Measurements from ENCODE around the gene OR5M10.
"Not testable (repeated sequence)": the region's sequence is repeated elsewhere in the genome, so short reads cannot be mapped to it uniquely, and the experiment has no call there.

OR5M10 gene

DNA sequence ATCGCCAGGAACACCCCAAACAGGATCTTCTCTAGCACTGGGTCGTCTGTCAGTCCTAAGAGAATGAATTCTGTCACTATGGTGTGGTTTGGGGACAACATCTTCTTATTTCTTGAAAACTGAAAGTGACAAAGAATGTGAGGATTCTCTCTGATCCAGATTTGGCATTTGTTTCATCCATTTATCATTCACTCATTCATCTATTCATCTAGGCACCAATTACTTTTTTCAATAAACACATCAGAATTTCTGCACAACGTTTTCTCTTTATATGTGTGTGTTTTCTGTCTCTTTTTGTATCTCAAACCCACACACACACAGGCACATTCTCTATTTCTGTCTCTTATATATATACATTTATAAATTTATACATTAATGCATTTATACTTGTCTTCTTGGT lies at the start of gene OR5M10:
TSS of gene OR5M10 (minus strand) at position 101 of the 400 bp plus-strand sequence. CDS start at position 101, 0 bp downstream.
- no peak for DNase-seq

DNA sequence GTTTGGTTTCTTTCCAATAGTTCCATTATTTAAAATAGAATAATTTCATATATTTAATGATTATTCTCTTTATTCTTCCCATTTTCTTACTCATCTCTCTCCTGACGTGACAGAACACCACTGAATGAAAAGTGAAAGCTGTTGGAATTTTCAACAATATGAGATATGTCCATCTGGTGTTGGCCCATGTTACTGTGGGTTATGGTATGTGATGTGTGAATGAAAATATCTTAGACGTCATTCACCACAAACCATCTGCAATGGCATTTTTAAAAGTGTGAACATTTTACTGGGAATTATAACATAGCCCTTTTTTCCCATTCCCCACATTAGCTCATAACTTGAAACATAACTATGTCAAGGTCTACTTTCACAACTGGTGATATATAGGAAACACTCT lies 48.4 kb upstream of the OR5M10 start:
- no peak for DNase-seq

DNA sequence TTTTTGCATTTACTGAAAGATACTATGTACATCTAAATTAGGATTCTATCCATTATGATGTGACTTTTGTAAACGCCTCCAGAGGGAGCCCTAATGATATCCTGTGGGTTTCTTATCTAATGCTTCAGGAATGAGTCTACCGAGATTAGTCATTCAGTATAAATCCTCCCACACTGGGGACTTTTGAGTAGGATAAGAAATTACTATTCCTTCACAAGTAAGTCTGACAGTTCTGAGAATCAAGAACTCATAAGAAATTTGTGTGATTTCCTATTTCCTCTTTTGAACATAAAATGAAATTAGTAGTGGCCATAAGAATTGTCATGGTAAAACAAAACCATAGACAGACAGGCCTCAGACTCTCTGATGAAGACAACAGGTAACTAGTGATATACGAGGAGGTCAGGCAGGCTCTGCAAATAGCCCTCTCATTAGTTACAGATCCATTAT lies 47.2 kb upstream of the OR5M10 start:
- DNase-seq = no peak

DNA sequence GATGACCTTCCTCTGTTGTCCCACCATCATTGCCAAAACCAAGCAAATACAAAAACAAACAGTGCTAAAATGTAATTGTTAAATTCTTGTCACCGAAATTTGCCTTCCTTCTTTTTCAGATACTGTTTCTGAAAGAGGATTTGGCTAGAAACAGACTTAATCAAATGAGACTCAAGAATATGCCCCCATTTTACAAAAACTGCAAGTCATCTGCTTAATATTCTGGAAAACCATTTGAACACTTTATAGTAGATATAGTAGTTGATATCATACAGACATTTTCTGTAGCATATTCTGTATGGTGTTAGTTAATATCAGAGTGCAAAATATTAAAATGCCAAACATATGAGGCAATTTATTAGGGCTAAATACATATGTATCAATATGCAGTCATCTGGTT lies 33.7 kb upstream of the OR5M10 start:
- no peak for DNase-seq

GRCh38 chr11:56592088-56592717 lies 14.7 kb upstream of the OR5M10 start:
- DNase-seq = not testable (repeated sequence)

GRCh38 chr11:56558574-56558973 lies 18.9 kb downstream of the OR5M10 start:
- DNase-seq = no peak

DNA sequence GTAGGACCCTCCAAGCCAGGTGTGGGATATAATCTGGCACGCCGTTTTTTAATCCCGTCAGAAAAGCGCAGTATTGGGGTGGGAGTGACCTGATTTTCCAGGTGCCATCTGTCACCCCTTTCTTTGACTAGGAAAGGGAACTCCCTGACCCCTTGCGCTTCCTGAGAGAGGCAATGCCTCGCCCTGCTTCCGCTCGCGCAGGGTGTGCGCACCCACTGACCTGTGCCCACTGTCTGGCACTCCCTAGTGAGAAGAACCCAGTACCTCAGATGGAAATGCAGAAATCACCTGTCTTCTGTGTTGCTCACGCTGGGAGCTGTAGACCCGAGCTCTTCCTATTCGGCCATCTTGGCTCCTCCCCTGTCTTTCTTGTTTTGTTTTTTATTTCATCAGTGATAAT lies 22.8 kb downstream of the OR5M10 start:
- DNase-seq = not testable (repeated sequence)

DNA sequence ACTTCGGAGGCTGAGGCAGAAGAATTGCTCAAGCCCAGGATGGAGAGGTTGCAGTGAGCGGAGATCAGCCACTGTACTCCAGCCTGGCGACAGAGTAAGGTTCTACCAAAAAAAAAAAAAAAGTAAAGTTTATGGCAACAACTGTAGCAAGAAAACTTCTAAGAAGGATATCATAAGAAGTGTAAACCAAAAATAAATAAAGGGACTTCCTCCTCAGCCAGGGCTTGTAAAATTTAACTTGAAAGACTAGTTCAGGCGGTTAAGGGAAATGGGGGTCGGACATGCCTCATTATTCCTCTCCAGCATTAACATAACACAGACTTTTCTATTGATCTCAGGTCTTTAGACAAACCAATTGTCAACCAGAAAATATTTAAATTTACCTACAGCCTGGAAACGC lies 32.0 kb downstream of the OR5M10 start:
- no peak for DNase-seq

DNA sequence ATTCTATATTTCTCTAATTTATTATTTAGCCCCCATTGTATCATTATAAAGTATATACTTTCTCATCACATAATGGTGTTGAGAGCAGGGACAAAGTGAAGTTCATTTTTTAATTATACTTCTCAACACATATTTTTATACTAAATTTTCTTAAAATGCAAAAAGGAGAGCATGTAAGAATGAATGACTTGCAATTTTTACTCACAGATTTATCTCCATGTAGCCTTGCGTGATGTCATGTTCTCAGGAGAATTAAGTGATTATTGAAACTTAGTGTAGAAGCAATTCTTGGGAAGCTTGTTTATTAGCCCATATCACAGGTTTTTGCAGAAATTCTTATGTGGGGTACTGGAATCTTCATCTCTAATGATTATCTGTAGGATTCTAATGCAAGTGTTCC lies 33.8 kb downstream of the OR5M10 start:
- DNase-seq = no peak

- no peak for DNase-seq
These were observed 34.4 kb downstream of the OR5M10 start, which contains the start of gene OR5M11 for GRCh38 chr11:56543157-56543556. TSS of gene OR5M11 (minus strand) at chr11:56543257. CDS start at chr11:56543257, 0 bp downstream.

GRCh38 chr11:56533054-56533740 lies 44.3 kb downstream of the OR5M10 start:
- no peak for DNase-seq

- no peak for DNase-seq
These were observed 45.7 kb downstream of the OR5M10 start for GRCh38 chr11:56531856-56532255.

All from activated T-cell treated with anti-CD3 and anti-CD28 coated beads for 4 hours (primary cell).